Vagina (tissue), 2 donors: Measurements from ENCODE around the gene CORIN. TPM values are rescaled to one million over a fixed set of nuclear protein-coding genes. Genes with fewer than 3 reads are reported as not detected.

Experiments used
- DNase-seq, 2 donors: peaks; one replicate each; pipeline ENCODE4 v3.0.0-alpha.2; 2017; ENCODE audit errors: extremely low spot score in 2 of 2
- H3K27ac ChIP-seq: fragments of 200-600 bp; sonication (generic); one replicate; pipeline ENCODE4 v1.5.1; 2019
- H3K27me3 ChIP-seq: fragments of 200-600 bp; sonication (generic); one replicate; pipeline ENCODE4 v1.5.1; 2019
- H3K36me3 ChIP-seq, 2 donors: fragments of 200-600 bp; sonication (generic); one replicate each; pipeline ENCODE4 v1.5.1; 2017 to 2019
- H3K4me1 ChIP-seq: fragments of 200-600 bp; sonication (generic); one replicate; pipeline ENCODE4 v1.5.1; 2019
- H3K4me3 ChIP-seq, 2 donors: fragments of 200-600 bp; sonication (generic); 1 replicate in 1 of 2; 2 replicates in 1 of 2; pipeline ENCODE4 v1.5.1; 2016 to 2019
- H3K9me3 ChIP-seq: fragments of 200-600 bp; sonication (generic); one replicate; pipeline ENCODE4 v1.5.1; 2019
- CTCF ChIP-seq, 3 experiments: fragments of 450-650 bp in 2 of 3; fragments of 200-600 bp in 1 of 3; sonication (generic) in 1 of 3; IDR thresholded peaks; one replicate each; pipeline ENCODE4 v1.5.1; 2017 to 2019; ENCODE audit warnings: antibody characterized with exemption in 3 of 3, mild to moderate bottlenecking in 2 of 3, moderate library complexity in 2 of 3
- POLR2A ChIP-seq, 2 donors: fragments of 450-650 bp; IDR thresholded peaks; one replicate each; pipeline ENCODE4 v1.6.1; 2017; ENCODE audit warnings: antibody characterized with exemption in 2 of 2, mild to moderate bottlenecking in 2 of 2, moderate library complexity in 2 of 2
- POLR2AphosphoS5 ChIP-seq, 2 donors: sonication (generic); formaldehyde crosslinking; IDR thresholded peaks; one replicate each; pipeline ENCODE4 v1.9.0; 2017; ENCODE audit warnings: antibody characterized with exemption in 2 of 2, mild to moderate bottlenecking in 2 of 2, low read depth in 1 of 2; ENCODE audit not compliant: insufficient read depth in 1 of 2
- intact Hi-C: fragments of 100-400 bp; cut with DNase I; formaldehyde crosslinking; loops from one replicate; pipeline ENCODE4 v1.15.1; 2023
- total RNA-seq: library from RNA; depleted of rRNA; stranded (reverse); fragments of >200 nt; gene quantifications from one replicate; pipeline ENCODE4 v1.2.3, GENCODE V29; 2016

The CORIN gene
- total RNA-seq, 1 donor from 2014 or later = 5.4 TPM

DNA sequence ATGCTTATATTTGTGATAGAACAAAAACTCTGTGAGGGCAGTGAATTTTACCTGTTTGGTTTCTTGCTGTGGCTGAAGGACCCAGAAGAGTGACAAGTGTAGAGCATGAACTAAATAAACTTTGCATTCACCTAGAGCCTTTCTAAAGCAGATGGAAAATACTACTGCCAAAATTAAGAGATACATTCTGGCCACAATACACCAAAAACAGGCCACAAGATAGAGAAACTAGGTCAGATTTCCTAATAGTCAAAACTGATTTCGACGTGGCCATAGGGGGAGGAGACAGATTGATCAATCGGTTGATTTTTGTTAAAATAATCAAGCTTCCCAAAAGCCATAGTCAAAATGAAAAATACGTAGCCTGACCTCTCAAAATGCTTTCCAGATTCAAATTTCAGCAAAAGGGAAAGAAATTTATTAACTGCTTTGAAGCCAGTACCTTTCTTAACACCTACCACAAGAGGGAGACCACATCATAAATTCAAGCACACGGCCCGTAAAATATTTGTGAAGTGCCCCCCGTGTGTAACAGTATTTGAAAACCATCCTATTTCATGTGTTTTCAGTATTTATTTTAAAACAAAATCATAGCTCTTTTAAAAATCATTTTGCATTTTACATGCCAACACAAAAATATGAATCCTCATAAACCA is 132.4 kb downstream of the CORIN start:
- Histone ChIP-seq H3K36me3 (no peaks in the 10 kb centered on the region), H3K27me3 (no peaks in the 10 kb centered on the region), H3K9me3 (no peaks in the 10 kb centered on the region), H3K27ac (no peak overlapping the region), H3K4me1 (no peaks in the 10 kb centered on the region), H3K4me3 (no peak overlapping the region)
- no peak for DNase-seq
- intact Hi-C loops = no loop called here
- no peak for TF ChIP-seq POLR2A (IDR thresholded peaks at IDR 0.05)
- no peak for TF ChIP-seq CTCF (IDR thresholded peaks at IDR 0.05)
- TF ChIP-seq POLR2AphosphoS5 (IDR thresholded peaks at IDR 0.05; ENCODE audit: insufficient read depth in 1 of 2, low read depth in 1 of 2) = no peak

- Histone ChIP-seq H3K4me1 (no peaks in the 10 kb centered on the region), H3K4me3 (no peak overlapping the region), H3K27ac (no peak overlapping the region), H3K36me3 (no peaks in the 10 kb centered on the region), H3K9me3 (no peaks in the 10 kb centered on the region), H3K27me3 (no peaks in the 10 kb centered on the region)
- TF ChIP-seq CTCF (IDR thresholded peaks at IDR 0.05) = no peak
- no peak for TF ChIP-seq POLR2A (IDR thresholded peaks at IDR 0.05)
- no peak for TF ChIP-seq POLR2AphosphoS5 (IDR thresholded peaks at IDR 0.05; ENCODE audit: insufficient read depth in 1 of 2, low read depth in 1 of 2)
- DNase-seq = no peak
- intact Hi-C loops = no loop called here
Measured at GRCh38 chr4:47704693-47705325, 133.1 kb downstream of the CORIN start.

DNA sequence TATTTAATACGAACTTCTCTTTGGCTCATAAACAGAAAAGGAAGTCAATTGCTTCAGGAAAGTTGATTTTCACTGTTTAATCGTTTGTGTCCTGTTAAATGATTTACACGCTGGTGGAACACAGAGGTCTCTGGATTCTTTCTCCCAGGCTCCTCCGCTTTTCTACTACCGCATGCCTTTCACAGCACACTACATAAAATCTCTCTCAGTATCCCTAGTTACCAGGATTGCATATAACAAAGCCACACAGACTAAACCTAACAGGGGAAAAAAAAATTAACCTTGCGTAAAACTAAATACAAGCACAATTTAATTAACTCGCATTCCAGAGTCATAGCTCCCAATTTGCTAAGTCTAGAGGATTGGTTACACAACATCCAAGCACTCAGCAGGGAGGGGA is 133.9 kb downstream of the CORIN start:
- Histone ChIP-seq H3K4me3 (no peak overlapping the region), H3K9me3 (no peaks in the 10 kb centered on the region), H3K27me3 (no peaks in the 10 kb centered on the region), H3K4me1 (no peaks in the 10 kb centered on the region), H3K36me3 (no peaks in the 10 kb centered on the region), H3K27ac (no peak overlapping the region)
- DNase-seq = no peak
- intact Hi-C loops = no loop called here
- TF ChIP-seq CTCF (IDR thresholded peaks at IDR 0.05) = no peak
- no peak for TF ChIP-seq POLR2A (IDR thresholded peaks at IDR 0.05)
- TF ChIP-seq POLR2AphosphoS5 (IDR thresholded peaks at IDR 0.05; ENCODE audit: insufficient read depth in 1 of 2, low read depth in 1 of 2) = no peak

DNA sequence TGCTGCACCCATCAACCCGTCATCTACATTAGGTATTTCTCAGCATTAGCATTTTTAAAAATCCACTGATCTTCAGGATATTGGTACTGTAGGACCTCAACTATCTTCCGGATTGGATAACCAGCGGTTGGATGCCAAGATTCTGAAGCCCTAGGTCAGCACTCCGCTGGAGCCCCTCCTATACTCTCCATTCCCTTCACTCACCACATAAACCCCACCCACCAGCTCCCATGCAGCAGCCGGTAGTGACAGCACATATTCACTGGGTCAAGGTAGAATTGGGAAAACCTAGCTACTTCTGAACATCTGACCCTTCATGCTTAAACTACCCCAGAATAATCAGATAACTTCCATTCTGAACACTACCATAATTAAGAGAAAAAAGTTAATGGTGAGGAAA is 134.9 kb downstream of the CORIN start:
- no peak for DNase-seq
- intact Hi-C loops = no loop called here
- Histone ChIP-seq H3K36me3 (no peaks in the 10 kb centered on the region), H3K4me1 (no peaks in the 10 kb centered on the region), H3K27me3 (no peaks in the 10 kb centered on the region), H3K27ac (no peak overlapping the region), H3K9me3 (no peaks in the 10 kb centered on the region), H3K4me3 (no peak overlapping the region)
- TF ChIP-seq POLR2A (IDR thresholded peaks at IDR 0.05) (no peak), POLR2AphosphoS5 (IDR thresholded peaks at IDR 0.05; ENCODE audit: insufficient read depth in 1 of 2, low read depth in 1 of 2) (no peak), CTCF (IDR thresholded peaks at IDR 0.05) (no peak)

DNA sequence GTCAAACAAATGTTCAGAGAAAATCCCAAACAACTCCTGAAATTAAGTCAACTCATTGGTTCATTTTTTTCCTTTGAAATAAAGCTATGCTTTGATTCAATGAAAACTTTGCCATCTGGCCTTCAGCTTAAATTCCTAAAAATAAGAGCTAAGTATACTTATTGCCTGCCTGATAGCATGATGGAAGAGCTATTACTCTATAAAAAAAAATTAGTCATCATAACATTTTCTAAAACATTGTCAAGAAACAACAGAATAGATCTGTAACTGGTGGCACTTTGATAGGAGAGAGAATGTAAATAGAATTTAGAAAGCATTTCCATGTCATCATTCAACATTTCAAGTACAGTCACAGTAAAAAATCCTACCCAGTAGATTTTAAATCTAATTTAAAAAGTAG is 136.6 kb downstream of the CORIN start:
- Histone ChIP-seq H3K4me3 (no peak overlapping the region), H3K4me1 (no peaks in the 10 kb centered on the region), H3K27me3 (no peaks in the 10 kb centered on the region), H3K36me3 (no peaks in the 10 kb centered on the region), H3K9me3 (no peaks in the 10 kb centered on the region), H3K27ac (no peak overlapping the region)
- intact Hi-C loops = no loop called here
- TF ChIP-seq CTCF (IDR thresholded peaks at IDR 0.05) (no peak), POLR2AphosphoS5 (IDR thresholded peaks at IDR 0.05; ENCODE audit: insufficient read depth in 1 of 2, low read depth in 1 of 2) (no peak), POLR2A (IDR thresholded peaks at IDR 0.05) (no peak)
- no peak for DNase-seq
